Kidney (tissue), 14 donors: ENCODE data around the gene RAP2B. TPM values are rescaled to one million over a fixed set of nuclear protein-coding genes. Genes with fewer than 3 reads are reported as not detected.

ENCODE experiments used
- DNase-seq, 5 donors: peaks; one replicate each; pipeline ENCODE4 v3.0.0-alpha.2; 2013 to 2020
- FAIRE-seq: peaks from 2 replicates; lab custom pipeline; 2012; peaks lifted over from hg19 to GRCh38; lab: Jason Lieb, UNC
- H3K27ac ChIP-seq, 2 donors: one replicate each; pipeline ENCODE4 v1.7.0; 2013; ENCODE audit warnings: low read depth in 2 of 2, low read length in 2 of 2, inconsistent platforms in 1 of 2
- H3K27me3 ChIP-seq: one replicate; pipeline ENCODE4 v1.7.1; 2013; ENCODE audit warnings: low read length, inconsistent platforms; ENCODE audit not compliant: control insufficient read depth, insufficient read depth
- H3K36me3 ChIP-seq, 3 donors: one replicate each; pipeline versions ENCODE4 v1.7.0 to v1.7.1; 2013; ENCODE audit warnings: low read length in 3 of 3, control low read depth in 1 of 3, inconsistent platforms in 1 of 3; ENCODE audit not compliant: insufficient read depth in 3 of 3, control insufficient read depth in 2 of 3
- H3K4me1 ChIP-seq, 3 donors: one replicate each; pipeline versions ENCODE4 v1.7.0 to v1.7.1; 2013; ENCODE audit warnings: low read length in 3 of 3, inconsistent platforms in 1 of 3, low read depth in 1 of 3; ENCODE audit not compliant: control insufficient read depth in 2 of 3, insufficient read depth in 2 of 3
- H3K4me3 ChIP-seq, 3 donors: one replicate each; pipeline versions ENCODE4 v1.7.0 to v1.8.1; 2013; ENCODE audit warnings: low read length in 3 of 3, control low read depth in 1 of 3, inconsistent platforms in 1 of 3
- H3K9ac ChIP-seq, 3 donors: one replicate each; pipeline versions ENCODE4 v1.7.0 to v1.7.1; 2013; ENCODE audit warnings: low read length in 3 of 3, control low read depth in 1 of 3, inconsistent platforms in 1 of 3
- H3K9me3 ChIP-seq, 3 donors: one replicate each; pipeline versions ENCODE4 v1.7.0 to v1.7.1; 2013; ENCODE audit warnings: low read length in 3 of 3, control low read depth in 1 of 3, inconsistent platforms in 1 of 3; ENCODE audit not compliant: control insufficient read depth in 2 of 3, insufficient read depth in 1 of 3
- intact Hi-C: fragments of 100-400 bp; cut with DNase I; formaldehyde crosslinking; loops from one replicate; pipeline ENCODE4 v1.11.1; 2022
- polyA plus RNA-seq: library from polyadenylated mRNA; stranded (reverse); fragments of 350-450 nt; fragmentation: Illumina TruSeq; extraction: RNeasy Lipid Tissue Mini Kit (QIAGEN cat#74804); gene quantifications from one replicate; pipeline ENCODE4 v1.2.3, GENCODE V29; 2014; ENCODE audit warnings: low read depth, low replicate concordance; ENCODE audit not compliant: insufficient read depth
- total RNA-seq: library from RNA; stranded (reverse); fragmentation: NEBNext Ultra II Directional; extraction: Animal tissue kit (Norgen Biotek cat#: 25700); gene quantifications from one replicate; pipeline ENCODE4 v1.2.1, GENCODE V29; 2021
- TF ChIP-seq, protein P1 (sequence below): IDR thresholded peaks from 3 replicates; pipeline ENCODE4 v1.5.1; 2012; ENCODE audit warnings: mild to moderate bottlenecking, moderate library complexity, borderline replicate concordance; ENCODE audit not compliant: insufficient read depth; ENCODE audit errors: extremely low read depth
- donor health status: control.
- donor health status: control.
- donor health status: control.
- donor health status: control.
- donor health status: control.
- donor health status: DM: yes; HTN: yes; CAD: no.
- donor health status: Normal renal cell carcinoma (clear cell type).

RAP2B gene
- total and polyA plus RNA-seq, 2 donors from 2014 or later: 2.8 to 17.8 TPM

DNA sequence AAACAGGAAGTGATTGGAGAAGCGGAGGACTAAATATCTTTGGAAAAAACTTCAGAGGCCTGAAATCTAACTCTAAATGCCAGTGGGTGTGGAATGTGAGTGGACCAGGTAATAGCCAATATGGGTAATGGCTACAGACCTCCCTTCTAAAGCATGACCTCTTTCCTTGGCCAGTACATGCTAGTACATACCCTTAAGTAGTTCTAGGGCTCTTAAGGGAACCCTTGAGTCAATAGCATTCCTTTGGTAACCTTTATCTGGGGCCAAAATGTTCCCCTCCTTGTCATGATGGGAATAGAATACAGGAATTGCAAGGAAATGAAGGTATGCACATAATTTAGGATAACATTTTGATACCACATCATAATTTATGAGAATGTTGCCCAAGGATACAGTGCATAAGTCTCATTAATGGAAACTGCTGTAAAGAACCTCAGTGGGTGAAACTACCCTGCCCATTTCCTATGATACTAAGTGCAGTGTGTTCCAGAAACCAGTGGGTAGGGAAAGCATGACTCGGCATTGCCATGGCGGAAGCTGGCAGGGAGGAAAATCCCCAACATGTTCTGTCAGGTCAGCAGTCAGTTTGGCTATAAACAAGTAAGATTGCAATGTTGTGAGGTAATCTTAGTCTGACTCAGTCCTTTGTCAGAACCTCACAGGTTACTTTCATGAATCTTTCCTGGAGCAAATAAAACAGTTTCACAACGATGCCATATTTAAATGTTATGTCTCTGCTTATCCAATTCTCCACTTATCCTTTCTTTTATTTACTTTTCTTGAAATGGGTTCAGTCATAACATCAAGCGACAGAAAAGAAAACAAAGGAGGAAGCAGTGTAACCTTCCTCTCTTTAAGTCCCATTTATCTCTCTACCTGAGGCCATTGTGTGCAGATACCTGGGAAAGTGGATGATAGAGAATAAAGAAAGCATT, 23.5 kb upstream of the RAP2B start:
- no peaks in the 10 kb centered on the region for H3K4me1 ChIP-seq
- DNase-seq: peak in 2 of 5 donors; percentile 39 to 87
- H3K4me3 ChIP-seq: no peak overlapping the region
- H3K9ac ChIP-seq: no peak overlapping the region
- FAIRE-seq: no peak
- H3K27ac ChIP-seq: peak overlapping the region; percentile 26 to 72
- TF ChIP-seq, protein P1, sequence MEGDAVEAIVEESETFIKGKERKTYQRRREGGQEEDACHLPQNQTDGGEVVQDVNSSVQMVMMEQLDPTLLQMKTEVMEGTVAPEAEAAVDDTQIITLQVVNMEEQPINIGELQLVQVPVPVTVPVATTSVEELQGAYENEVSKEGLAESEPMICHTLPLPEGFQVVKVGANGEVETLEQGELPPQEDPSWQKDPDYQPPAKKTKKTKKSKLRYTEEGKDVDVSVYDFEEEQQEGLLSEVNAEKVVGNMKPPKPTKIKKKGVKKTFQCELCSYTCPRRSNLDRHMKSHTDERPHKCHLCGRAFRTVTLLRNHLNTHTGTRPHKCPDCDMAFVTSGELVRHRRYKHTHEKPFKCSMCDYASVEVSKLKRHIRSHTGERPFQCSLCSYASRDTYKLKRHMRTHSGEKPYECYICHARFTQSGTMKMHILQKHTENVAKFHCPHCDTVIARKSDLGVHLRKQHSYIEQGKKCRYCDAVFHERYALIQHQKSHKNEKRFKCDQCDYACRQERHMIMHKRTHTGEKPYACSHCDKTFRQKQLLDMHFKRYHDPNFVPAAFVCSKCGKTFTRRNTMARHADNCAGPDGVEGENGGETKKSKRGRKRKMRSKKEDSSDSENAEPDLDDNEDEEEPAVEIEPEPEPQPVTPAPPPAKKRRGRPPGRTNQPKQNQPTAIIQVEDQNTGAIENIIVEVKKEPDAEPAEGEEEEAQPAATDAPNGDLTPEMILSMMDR: no peak
- H3K36me3 ChIP-seq: no peaks in the 10 kb centered on the region
- H3K27me3 ChIP-seq: no peaks in the 10 kb centered on the region
- intact Hi-C loops: no loop called here
- no peaks in the 10 kb centered on the region for H3K9me3 ChIP-seq

DNA sequence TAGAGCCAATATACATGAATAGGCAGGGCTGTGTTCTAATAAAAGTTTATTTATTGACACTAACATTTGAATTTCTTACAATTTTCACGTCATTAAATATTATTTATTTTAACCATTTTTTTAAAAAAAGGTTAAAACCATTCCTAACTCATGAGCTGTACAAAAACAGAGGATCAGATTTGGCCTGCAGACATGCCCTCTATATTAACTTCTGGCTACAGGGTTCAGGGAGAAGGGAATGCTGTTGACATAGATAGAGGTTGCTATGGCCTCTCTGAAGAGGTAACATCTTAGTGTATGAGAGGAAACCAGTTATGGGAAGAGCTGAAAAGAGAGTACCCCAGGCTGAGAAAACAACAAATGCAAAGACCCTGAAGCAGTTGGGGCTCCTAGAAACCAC, 19.1 kb upstream of the RAP2B start:
- H3K9ac ChIP-seq: no peak overlapping the region
- TF ChIP-seq, protein P1: no peak
- H3K4me3 ChIP-seq: no peak overlapping the region
- H3K36me3 ChIP-seq: no peaks in the 10 kb centered on the region
- intact Hi-C loops: no loop called here
- H3K27ac ChIP-seq: no peak overlapping the region
- H3K9me3 ChIP-seq: no peaks in the 10 kb centered on the region
- H3K4me1 ChIP-seq: no peaks in the 10 kb centered on the region
- FAIRE-seq: no peak
- no peak for DNase-seq
- H3K27me3 ChIP-seq: no peaks in the 10 kb centered on the region

DNA sequence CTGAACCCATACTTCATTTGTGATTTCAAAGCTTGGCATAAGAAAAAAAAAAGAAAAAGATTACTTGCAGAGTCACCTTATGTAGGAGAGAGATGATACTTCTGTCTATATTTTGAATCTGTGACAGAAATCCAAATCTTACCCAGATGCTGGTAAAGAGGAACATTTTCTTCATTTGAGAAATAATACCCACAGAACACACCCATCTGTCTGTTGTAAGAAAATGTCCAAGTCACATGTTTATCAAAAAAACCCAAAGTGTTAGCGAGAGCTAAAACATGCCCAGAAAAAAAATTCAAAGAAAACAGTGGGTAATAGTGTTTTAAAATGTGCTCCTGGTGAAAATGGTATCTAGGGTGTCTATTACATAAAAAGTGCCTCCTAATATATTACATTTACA, 18.0 kb upstream of the RAP2B start:
- no peak for FAIRE-seq
- intact Hi-C loops: no loop called here
- no peak overlapping the region for H3K4me3 ChIP-seq

More for the DNA sequence above, 18.0 kb upstream of the RAP2B start:
- Histone ChIP-seq H3K9me3 (no peaks in the 10 kb centered on the region), H3K27me3 (no peaks in the 10 kb centered on the region), H3K36me3 (no peaks in the 10 kb centered on the region), H3K27ac (no peak overlapping the region), H3K4me1 (no peaks in the 10 kb centered on the region), H3K9ac (no peak overlapping the region)
- TF ChIP-seq, protein P1: no peak
- DNase-seq: no peak
